GM18520 (cell line): ENCODE data around the gene CHMP3.
"Not testable (repeated sequence)": the region's sequence is repeated elsewhere in the genome, so short reads cannot be mapped to it uniquely, and the experiment has no call there.

Experiments used
- ATAC-seq: cut with Tn5 transposase; IDR thresholded peaks from one replicate; pipeline ENCODE4 v1.9.1; 2021; ENCODE audit not compliant: unreplicated experiment

Gene CHMP3

DNA sequence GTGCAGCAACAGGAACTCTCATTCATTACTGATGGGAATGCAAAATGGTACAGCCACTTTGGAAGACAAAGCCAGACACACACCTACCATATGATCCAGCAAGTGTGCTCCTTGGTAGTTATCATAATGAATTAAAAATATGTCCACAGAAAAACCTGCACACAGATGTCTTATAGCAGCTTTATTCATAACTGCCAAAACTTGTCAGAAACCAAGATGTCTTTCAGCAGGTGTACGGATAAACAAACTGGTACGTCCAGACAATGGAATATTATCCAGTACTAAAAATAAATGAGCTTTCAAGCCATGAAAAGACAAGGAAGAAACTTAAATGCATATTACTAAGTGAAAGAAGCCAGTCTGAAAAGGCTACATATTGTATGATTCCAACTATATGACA is 50.4 kb downstream of the CHMP3 start:
- ATAC-seq = no peak

DNA sequence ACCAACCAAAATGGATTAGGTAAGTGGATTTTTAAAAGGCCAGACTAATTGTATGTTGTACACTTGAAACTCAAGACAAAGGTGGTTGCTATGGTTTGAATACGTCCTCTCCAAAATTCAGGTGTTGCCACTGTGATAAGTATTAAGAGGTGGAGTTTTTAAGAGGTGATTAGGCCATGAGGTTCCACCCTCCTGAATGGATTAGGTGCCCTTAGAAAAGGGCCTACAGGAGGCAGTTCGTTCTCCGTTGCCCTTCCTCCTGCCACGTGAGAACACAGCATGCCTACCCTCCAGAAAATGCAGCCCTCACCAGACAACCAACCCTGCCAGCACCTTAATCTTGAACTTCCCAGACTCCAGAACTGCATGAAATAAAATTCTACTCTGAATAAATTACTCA is 51.2 kb downstream of the CHMP3 start:
- no peak for ATAC-seq

DNA sequence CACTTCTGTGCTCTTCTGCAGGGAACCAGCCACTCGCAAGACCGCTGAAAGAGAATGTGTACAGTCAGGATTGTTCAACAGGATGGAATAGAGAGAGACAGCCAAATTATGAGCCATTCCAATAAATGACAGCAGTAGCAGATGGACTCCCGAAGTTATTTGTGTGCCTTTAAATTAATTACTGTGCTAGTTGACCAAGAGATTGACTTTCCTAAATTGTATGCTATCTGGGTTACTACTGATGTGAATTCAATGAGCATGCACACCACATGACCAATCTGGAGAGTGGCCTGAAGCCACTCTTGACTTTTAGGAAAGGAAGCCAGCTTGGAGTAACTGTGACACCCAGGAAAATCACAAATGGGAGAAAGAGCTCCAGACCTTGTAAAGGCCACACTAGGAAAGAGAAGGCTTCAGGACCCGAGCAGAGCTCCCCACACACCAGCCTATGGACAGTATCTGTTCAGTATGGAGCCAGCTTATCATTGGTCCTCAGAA is 52.8 kb downstream of the CHMP3 start:
- no peak for ATAC-seq

DNA sequence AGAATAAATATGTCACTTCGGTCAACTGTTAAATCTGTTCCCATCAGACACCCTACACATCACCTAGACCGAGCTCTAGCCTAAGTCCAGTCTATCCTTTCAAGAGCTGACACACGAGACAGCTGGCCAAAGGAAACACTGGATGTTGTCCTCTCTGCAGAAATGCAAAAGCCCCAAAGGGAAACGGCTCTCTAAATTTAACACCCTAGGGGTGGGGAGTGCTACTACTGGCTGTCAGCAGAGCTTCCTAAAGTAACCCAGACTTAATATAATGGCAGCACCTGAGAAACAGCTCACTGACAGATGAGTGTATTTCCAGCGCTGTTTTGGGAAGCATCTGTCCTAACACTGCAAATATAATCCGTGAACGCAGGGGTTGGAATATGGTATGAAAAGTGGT is 55.6 kb downstream of the CHMP3 start:
- ATAC-seq = no peak

DNA sequence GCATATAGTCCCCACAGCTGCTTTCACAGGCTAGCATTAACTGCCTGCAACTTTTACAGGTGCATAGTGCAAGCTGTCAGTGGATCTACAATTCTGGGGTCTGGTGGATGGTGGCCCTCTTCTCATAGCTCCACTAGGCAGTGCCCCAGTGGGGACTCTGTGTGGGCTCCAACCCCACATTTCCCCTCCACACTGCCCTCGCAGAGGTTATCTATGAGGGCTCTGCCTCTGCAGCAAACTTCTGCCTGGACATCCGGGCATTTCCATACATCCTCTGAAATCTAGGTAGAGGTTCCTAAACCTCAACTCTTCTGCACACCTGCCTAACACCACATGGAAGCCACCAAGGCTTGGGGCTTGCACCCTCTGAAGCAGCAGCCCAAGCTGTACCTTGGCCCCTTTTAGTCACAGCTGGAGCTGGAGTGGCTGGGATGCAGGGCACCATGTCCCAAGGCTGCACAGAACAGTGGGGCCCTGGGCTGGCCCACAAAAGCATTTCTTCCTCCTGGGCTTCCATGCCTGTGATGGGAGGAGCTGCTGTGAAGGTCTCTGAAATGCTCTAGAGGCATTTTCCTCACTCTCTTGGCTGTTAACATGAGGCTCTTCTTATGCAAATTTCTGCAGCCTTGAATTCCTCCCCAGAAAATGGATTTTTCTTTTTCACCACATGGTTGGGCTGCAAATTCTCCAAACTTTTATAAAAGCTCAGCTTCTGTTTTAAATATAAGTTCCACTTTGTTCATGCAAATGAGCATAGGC is 62.7 kb downstream of the CHMP3 start:
- ATAC-seq = no peak

DNA sequence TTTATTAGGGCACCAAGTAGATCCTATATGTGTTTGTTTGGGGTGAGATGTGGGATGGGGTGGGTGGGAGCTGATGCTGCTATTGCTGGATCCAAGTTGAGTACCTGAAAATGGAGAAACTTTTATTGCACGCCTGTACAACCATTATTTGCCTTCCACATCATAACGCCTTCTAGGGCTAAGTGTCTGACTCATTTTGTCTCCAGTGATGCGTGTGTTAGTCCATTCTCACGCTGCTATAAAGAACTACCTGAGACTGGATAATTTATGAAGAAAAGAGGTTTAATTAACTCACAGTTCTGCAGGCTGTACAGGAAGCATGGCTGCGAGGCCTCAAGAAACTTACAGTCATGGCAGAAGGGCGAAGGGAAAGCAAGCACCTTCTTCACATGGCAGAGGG is 63.9 kb downstream of the CHMP3 start:
- ATAC-seq = no peak

DNA sequence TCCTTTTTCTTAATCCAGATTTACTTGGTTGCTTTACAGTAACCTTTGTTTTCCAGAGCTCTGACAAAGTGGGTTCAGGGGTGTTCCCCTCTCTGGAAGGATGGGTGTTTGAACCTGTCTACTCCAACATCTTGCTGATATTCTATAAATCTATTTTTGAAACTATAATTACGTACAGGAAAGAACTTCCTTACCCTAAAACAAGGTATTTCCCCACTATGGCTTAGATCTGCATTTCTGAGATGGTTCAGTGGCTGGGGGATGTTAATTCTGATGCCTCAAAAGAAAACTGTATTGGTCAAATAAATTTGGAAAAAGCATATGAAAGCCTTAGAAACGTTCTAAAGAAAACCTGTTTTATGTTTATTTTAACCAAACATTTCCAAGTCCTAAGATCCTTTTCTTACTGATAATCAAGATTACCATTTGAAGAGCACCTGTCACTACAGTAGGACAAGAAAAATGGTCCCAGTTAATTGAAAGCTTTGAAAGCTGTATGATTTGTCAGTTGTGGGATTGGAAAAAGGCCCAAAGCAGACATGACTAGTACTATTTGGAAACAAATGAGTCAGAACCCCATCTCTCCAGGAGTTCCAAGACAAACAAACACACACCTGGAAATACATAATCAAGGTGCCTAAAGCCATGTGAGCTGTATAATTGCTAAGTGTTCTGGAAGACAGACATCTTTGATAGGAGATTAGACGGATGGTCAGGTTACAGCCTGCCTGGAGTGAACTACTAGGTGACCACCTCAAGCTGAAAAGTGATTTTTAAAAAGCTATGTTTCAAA is 64.6 kb downstream of the CHMP3 start:
- no peak for ATAC-seq

DNA sequence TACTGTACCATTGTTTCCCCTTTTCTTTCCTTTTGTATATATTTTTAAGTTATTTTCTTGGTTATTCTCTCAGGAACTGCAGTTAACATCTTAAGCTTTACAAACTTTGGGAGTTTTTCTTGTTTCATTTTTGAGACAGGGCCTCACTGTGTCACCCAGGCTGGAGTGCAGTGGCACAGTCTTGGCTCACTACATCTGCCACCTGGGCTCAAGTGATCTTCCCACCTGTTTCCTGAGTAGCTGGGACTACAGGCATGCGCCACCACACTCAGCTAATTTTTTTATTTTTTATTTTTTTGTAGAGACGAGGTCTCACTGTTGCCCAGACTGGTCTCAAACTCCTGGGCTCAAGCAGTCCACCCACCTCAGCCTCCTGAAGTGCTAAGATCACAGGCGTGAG is 66.9 kb downstream of the CHMP3 start:
- ATAC-seq = not testable (repeated sequence)

DNA sequence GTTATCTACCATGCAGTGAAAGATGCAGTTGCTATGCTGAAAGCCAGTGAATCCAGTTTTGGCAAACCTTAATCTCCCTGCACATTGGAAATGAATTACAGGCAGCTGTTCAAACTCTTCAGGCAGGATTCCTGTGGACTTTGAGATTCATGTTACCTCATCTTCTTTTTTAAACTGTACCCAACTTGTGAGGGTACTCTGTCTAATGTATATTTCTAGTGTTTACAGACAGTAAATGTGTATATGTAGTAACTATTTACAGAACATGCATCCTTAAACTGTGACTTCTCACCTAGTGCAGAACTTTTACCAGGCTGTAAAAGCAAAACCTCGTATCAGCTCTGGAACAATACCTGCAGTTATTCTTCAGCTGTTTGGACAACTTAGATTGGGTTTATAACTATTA is 71.2 kb downstream of the CHMP3 start:
- no peak for ATAC-seq

DNA sequence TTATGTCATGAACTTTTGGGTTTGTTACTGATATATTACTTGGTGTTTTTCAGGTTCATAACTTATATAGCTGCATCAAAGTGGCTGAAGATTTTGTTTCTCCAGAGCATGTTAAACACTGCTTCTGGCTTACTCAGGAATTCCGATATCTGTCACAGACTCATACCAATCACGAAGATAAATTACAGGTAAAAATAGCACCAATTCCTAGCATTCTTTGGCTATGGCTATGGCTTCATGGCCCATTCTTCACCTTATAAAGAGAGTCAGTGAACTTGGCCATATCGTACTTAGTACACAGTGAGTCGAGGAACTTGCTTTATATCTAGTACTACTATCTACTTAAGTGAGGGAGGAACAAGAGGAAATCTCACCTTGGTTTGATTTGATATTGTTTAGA is 72.2 kb downstream of the CHMP3 start:
- no peak for ATAC-seq

DNA sequence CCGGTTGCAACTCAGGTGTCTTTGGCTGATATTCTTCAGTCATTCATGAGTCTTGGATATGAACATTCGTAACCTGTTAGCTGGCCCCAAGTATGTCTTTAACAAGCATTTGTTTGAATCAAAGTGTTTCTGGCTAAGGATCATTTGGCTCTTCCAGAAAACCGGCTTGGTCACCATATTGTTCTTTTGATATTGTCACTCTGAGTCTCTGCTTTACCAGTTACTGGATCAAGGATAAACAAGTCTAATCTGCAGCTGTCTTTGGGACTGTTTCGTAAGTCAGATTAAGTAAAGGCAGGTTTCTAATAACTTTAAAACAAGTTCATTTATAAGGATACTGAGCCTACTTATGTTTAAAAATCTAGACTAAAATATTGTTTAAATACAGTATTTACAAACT is 73.0 kb downstream of the CHMP3 start:
- ATAC-seq = no peak

DNA sequence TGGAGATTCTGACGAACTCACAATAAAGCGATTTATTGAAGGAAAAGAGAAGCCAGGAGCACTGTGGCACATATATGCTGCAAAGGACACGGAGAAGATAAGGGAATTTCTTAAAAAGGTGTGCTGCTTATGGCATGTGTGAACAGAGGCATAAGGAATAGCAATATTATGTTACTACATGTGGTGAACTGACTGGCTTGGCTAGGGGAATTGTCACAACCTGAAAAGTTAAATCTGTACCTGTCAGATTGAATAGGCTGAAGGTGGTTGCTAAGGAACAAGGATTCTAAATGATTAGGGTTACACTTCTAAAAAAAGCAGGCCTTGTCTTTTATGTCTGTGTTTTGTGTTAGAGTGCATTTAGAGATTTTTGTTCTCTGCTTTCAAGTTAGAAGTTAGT is 73.7 kb downstream of the CHMP3 start:
- no peak for ATAC-seq

DNA sequence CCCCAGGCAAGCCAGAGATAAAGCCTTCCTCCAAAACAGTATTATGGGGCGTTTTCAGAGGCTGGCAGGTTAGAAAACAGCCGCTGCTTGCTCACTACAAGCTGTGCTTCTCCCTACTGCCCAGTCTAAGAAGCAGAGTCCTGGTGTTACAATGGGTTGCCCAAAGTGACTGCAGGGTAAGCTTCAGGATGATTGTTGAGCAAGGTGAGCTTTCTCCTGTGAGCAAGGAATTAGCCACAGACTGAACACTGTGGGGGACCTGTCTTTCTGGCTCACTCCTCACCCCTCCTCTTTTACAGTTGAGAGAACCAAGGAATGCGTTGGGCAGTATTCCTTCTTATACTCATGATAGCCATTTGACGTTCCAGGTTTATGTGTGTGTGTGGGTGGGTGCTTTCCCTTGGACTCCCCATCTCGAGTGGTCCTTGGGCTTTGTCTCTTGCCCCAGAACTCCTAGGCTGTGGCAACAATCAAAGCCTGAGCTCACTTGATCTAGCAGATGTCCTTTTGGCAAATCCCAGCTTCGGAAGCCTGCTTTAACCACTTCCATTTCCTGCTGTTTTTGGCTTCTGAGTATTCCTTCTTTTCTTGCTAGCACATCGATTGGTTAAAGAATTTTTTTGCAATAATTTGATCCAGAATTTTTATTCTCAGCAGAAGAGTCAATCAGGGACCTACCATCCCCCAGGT is 74.5 kb downstream of the CHMP3 start:
- no peak for ATAC-seq

DNA sequence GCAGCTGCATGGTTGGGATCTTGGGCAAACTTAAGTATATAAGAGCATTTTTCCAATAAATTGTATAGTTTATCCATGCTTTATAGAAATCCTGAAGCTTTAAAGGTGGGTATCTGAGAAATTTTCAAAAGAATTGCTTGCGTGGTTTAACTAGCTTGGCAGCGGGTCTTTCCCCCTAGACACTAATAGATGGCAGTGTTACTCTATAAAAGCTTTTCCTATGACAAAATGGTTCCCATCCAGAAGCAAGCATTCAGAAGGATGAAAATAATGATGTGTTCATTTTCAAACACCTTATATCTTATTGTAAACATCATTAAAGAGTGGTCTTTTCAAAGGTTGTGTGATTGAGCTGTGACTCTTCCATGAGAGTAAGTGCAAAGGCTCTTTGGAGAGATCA is 76.2 kb downstream of the CHMP3 start:
- ATAC-seq = no peak

DNA sequence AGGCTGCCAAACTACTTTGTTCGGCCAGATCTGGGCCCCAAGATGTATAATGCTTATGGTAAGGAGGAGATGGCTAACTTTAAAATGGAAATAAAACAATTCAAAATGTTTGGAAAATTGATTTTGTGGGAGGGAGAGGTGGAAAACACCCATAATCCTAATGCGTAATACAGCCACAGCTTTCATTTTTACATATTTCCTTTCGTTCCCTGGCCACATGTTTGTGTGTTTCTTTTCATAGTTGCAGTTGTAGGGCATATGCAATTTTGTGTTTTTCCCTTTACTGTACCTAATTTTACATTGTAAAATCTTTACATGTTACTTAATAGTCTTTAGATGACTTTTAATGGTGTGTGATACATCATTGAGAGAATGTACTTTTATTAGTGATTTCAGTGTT is 77.4 kb downstream of the CHMP3 start:
- no peak for ATAC-seq

DNA sequence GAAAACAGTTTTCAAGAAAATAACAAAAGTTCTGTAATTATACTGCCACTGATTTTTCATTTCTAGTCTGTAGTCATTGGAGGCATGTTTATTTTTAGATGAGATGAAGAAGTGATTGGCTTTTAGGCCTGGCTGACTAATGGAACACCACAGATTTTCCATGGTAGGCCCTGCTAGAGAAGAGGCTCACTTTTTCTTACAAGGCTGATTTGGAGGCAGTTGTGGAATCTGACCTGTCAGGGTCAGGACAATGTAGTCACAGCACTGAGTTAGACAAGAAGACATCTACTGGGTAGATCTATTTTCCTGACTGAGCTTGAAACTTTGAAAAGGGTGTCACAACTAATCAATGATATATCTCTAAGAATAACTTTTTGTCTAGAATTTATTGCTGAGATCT is 78.1 kb downstream of the CHMP3 start:
- ATAC-seq = no peak

DNA sequence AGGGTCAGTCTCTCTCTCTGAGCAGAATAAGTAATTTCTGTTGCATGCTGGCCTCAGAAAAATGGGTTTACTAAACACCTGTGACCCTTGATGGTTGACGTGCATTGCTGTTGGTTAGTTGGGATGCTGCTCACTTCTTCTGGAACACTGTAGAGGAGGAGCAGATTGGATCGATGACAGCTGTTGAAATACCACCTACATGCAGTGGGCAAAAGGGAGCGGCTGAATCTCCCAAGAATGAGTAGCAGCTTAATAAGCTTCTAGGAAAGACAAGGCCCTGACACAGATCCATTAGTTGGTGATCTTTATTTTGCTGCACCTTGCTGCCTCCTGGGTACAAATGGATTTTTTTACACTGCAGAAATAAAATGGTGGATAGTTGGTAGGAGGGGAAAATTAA is 78.9 kb downstream of the CHMP3 start:
- no peak for ATAC-seq

DNA sequence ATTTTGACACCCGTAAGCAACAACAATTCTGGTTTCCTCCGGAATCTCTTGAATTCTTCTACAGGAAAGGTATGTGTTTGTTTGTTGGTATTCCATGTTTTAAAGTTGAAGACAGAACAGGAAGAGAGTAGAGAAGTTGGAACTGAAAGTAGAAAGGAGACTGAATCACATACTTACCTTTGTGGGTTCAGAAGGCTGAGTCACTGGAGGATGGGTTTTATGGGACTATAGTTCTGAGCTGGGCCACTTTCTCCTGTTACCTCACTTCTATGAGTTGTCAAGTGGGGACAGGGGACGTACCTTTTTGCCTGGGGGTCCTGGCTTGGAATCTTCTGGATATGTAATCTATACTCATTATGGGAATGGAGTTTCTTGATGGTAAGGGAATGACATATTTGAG is 81.2 kb downstream of the CHMP3 start:
- ATAC-seq = no peak

DNA sequence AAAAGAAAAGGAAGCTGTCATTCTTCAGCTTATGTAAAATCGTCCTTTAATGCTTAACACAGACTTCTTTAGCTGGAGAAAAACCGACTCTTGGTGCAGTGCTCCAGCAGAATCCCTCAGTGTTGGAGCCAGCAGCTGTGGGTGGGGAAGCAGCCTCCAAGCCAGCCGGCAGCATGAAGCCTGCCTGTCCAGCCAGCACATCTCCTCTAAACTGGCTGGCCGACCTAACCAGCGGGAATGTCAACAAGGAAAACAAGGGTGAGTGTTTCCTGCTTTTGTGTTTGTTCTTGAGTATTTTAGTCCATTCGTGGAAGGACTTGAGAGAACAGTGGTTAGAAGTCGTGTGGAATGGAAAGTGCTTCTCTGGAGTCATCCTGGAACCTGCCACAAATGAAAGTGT is 83.1 kb downstream of the CHMP3 start:
- ATAC-seq = no peak

DNA sequence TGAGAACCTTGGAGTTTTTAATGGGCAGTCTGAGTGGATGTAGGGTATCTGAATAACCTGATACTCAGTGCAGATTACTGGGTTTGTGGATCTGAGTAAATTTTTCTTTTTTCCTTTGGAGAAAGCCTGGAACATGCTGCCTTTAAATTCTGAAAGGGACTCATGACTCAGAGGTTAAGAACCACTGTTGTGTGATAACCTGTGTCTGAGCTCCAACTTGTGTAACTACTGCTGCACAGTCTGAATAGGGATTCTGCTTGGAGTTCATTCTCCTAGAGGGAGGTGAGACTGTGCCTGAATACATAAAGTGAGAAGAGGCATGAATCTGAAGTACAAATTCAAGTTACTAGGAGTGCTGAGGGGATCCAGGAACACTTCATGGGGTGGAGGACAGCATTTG is 85.9 kb downstream of the CHMP3 start:
- ATAC-seq = no peak

DNA sequence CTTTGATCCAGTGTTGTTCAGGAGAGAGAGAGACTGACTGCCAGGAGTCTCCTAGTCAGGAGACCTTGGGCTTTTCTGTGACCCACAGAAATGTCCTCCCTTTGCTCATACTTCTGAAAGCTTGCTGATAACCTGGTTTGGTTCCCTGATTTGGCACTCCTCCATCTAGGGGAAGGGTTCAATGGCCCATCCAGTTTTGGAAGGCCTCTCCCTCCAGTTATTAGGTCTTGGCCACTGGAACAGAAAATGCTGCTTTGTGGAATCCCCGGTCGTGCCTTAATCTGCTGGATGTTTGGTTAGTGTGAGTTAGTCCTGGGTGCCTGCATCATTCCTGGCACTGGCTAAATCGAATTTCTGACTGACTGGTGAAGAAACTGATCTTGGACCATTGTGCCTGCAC is 86.3 kb downstream of the CHMP3 start:
- no peak for ATAC-seq

DNA sequence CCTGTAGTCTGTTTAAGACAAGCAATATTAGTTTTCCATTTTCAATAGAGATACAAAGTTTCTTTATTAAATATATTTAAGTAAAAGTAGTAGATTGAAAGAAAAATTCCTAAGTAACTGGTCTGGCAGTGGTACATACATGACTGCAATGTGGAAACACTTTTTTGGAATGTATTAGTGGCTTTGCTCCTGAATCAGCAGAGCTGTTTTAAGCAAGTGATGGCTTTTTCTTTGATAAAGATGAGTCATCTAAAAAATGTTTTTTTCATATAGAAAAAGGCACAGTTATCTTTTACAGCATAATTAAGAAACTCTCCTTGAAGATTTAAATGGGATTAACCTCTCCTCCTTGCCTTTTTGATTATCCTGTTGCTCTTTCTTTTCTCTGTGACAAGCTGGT is 87.2 kb downstream of the CHMP3 start:
- no peak for ATAC-seq
